AG09319 (cell line): ENCODE results near the gene ZBTB21.

Source experiments
- DNase-seq: peaks from one replicate; pipeline ENCODE4 v3.0.0-alpha.2; 2010; ENCODE audit warnings: low read depth; ENCODE audit errors: extremely low read depth
- TF ChIP-seq, protein P1 (sequence below): IDR thresholded peaks from 2 replicates; pipeline ENCODE4 v1.5.1; 2011; ENCODE audit warnings: low read depth, mild to moderate bottlenecking, inconsistent platforms, low read length, moderate library complexity

Gene ZBTB21

DNA sequence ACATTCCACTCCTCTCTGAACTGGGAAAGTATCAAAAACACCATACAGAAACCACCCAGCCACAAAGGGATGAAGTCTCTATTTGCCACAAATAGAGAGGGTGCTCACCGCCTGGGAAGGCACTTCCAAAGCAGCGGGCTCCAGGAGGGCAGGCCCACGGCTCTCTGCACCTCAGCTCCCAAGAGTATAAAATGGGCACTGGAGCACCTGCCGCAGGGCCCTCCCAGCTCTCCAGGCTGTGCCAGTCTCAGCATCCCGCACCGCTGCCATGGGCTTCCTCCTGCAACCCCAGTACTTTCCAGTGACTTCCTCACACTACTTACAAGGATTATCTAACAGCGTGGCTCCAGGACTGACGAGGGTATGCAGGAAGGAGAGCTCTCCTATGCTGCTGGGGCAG, 70.8 kb downstream of the ZBTB21 start:
- DNase-seq: no peak
- TF ChIP-seq, protein P1, sequence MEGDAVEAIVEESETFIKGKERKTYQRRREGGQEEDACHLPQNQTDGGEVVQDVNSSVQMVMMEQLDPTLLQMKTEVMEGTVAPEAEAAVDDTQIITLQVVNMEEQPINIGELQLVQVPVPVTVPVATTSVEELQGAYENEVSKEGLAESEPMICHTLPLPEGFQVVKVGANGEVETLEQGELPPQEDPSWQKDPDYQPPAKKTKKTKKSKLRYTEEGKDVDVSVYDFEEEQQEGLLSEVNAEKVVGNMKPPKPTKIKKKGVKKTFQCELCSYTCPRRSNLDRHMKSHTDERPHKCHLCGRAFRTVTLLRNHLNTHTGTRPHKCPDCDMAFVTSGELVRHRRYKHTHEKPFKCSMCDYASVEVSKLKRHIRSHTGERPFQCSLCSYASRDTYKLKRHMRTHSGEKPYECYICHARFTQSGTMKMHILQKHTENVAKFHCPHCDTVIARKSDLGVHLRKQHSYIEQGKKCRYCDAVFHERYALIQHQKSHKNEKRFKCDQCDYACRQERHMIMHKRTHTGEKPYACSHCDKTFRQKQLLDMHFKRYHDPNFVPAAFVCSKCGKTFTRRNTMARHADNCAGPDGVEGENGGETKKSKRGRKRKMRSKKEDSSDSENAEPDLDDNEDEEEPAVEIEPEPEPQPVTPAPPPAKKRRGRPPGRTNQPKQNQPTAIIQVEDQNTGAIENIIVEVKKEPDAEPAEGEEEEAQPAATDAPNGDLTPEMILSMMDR: no peak
